GM12801 (cell line): ENCODE results near the gene USO1.

Experiments used
- TF ChIP-seq, protein P1 (sequence below): IDR thresholded peaks from one replicate; pipeline ENCODE4 v1.5.1; 2011; ENCODE audit warnings: control low read depth; ENCODE audit not compliant: insufficient read length; ENCODE audit errors: extremely low read depth

USO1 gene

DNA sequence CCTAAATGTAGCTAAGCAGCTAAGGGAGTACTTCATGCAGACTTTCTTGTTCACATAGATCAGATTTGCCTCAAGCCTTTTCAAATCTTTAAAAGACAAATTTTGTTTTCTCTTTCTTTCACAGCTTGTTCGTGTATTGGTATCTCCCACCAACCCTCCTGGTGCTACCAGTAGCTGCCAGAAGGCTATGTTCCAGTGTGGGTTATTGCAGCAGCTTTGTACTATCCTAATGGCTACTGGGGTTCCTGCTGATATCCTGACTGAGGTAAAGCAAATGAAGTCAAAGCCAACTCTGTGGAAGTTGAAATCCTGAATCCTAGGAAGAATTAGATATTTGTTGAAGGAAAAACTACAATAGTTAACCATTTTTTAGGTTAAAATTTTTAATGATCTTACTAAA, 62.6 kb downstream of the USO1 start:
- TF ChIP-seq, protein P1, sequence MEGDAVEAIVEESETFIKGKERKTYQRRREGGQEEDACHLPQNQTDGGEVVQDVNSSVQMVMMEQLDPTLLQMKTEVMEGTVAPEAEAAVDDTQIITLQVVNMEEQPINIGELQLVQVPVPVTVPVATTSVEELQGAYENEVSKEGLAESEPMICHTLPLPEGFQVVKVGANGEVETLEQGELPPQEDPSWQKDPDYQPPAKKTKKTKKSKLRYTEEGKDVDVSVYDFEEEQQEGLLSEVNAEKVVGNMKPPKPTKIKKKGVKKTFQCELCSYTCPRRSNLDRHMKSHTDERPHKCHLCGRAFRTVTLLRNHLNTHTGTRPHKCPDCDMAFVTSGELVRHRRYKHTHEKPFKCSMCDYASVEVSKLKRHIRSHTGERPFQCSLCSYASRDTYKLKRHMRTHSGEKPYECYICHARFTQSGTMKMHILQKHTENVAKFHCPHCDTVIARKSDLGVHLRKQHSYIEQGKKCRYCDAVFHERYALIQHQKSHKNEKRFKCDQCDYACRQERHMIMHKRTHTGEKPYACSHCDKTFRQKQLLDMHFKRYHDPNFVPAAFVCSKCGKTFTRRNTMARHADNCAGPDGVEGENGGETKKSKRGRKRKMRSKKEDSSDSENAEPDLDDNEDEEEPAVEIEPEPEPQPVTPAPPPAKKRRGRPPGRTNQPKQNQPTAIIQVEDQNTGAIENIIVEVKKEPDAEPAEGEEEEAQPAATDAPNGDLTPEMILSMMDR: no peak

DNA sequence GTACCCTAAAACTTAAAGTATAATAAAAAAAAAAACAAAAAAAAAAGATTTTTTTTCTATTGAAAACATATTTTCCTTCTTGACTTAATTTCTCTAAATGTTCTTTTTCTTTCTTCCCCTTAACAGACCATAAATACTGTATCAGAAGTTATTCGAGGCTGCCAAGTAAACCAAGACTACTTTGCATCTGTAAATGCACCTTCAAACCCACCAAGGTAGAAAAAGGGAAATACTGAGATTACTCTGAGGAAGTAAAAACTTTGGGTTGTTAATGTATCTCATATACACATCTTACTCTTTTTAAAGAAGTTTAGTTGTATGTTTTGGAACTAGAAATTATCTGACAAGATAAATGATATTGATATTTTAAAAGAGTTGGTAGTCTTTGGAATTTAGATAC, 65.6 kb downstream of the USO1 start:
- TF ChIP-seq, protein P1: no peak

DNA sequence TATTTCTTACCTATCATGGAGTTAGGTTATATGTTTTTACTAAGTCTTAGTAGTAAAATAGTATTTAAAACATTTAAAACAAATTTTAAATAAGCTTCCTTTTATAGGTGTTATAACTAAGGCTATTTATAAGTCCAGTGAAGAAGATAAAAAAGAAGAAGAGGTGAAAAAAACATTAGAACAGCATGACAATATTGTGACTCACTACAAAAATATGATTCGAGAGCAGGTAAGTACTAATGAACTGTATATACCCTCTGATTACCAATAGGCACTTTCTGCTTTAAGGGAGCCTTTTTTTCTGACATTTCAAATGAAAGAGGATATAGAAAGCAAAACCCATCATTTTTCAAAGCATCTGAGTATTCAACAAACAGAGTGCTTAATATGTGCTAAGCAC, 76.6 kb downstream of the USO1 start:
- TF ChIP-seq, protein P1: no peak

DNA sequence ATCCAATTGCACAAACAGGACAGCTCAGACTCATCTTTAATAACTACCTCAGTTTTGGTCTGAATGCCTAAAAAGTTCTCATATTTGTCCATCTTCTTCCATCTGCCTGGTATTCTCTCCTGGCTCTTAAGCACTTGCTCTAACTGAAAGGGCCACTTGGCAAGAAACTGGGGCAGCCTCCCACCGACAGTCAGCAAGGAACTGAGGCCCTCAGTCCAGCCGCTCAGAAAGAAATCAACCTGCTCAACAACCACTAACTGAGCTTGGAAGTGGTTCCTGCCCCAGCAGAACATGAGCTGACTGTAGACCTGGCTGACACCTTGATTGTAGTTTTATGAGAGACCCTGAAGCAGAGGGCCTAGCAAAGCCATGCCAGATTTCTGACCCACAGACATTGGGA, 93.5 kb downstream of the USO1 start:
- TF ChIP-seq, protein P1: no peak

DNA sequence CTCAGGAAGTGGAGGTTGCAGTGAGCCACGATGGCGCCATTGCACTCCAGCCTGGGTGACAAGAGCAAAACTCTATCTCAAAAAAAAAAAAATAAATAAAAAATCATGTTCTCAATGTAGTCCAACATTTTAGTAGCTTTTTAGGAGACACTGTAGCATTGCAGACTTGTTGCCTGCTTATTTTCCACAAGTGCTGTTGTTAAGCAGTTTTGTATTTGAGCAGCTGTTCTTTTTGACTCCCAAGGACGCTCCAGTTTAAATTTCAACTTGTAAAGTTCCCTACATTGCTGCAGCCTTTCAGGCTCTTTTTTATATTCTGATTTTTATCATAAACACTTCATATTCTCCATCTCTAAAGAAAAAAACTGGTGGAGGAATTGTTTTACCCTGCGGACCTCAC, 94.7 kb downstream of the USO1 start:
- TF ChIP-seq, protein P1: no peak

DNA sequence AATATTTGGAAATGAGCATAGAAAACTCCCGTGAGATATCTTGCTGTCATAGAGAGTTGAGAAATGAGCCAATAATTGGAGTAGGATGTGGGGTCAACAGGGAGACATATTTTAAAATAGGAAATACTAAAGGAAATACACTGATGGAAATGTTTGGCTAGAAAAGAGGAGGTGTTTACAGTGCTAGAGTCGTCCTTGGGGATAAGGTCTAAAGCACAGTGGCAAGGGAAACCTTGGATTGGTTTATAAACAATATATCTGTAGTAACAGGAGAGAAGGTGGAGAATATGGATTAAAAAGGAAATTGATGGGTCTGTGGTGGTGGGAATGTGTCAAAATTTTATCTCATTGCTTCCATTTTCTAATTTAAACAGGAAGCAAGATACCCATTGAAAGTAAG, 95.8 kb downstream of the USO1 start:
- TF ChIP-seq, protein P1: no peak

DNA sequence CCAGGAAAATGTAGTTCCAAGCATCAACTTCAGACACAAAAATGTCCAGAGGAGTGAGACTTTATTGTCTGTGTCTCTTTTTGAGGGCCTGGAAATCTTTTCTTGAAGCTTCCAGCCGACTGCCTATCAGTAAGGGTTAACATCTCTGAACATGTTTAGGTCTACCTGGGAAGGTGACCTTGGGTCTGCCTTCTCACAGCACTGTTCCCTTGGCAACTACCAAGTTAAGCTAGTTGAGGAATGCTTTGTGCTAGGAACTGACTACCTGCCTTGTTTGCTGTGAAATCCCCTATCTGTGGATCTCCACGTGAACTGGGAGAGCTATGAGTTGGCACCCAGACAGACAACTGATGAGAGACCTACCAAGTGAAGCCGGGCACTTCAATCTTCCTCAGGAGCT, 96.3 kb downstream of the USO1 start:
- TF ChIP-seq, protein P1: no peak

DNA sequence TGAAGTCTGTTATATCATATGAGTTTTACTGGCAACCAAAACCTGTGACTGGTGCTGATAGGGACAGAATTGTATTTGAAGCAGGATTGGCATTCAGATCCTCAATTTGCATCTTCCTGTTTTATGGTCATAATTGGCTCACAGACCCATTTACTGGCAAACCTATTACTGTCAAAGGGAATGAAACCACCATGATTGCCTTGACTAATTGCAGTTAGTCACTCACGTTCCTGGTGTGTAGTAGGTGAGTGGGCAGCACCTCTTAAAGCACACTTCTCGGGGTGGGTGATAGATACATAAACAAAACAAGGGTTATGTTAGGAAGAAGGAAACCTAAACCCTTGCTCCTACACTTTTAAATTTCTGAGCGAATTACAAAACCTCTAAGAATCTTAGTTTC, 96.8 kb downstream of the USO1 start:
- TF ChIP-seq, protein P1: no peak
